BLaER1 (cell line): ENCODE results near the gene ITGB5.

Experiments used
- H3K27ac ChIP-seq: shearing (Covaris generic); formaldehyde crosslinking; 2 replicates; pipeline ENCODE4 v1.8.1; 2022
- H3K27me3 ChIP-seq: shearing (Covaris generic); formaldehyde crosslinking; 2 replicates; pipeline ENCODE4 v1.8.1; 2022
- H3K36me3 ChIP-seq: shearing (Covaris generic); formaldehyde crosslinking; 2 replicates; pipeline ENCODE4 v1.8.1; 2022
- H3K4me1 ChIP-seq: shearing (Covaris generic); formaldehyde crosslinking; 2 replicates; pipeline ENCODE4 v1.8.1; 2022
- H3K4me2 ChIP-seq: shearing (Covaris generic); formaldehyde crosslinking; 2 replicates; pipeline ENCODE4 v1.8.1; 2022
- H3K4me3 ChIP-seq: shearing (Covaris generic); formaldehyde crosslinking; 2 replicates; pipeline ENCODE4 v1.8.1; 2022
- H3K9ac ChIP-seq: shearing (Covaris generic); formaldehyde crosslinking; 2 replicates; pipeline ENCODE4 v1.8.1; 2022
- H3K9me3 ChIP-seq: shearing (Covaris generic); formaldehyde crosslinking; 2 replicates; pipeline ENCODE4 v1.8.1; 2022
- H4K20me1 ChIP-seq: shearing (Covaris generic); formaldehyde crosslinking; 2 replicates; pipeline ENCODE4 v1.8.1; 2022
- Cebpa-rat ChIP-seq: shearing (Covaris generic); IDR thresholded peaks from 2 replicates; pipeline ENCODE4 v1.8.1; 2022

Gene ITGB5

DNA sequence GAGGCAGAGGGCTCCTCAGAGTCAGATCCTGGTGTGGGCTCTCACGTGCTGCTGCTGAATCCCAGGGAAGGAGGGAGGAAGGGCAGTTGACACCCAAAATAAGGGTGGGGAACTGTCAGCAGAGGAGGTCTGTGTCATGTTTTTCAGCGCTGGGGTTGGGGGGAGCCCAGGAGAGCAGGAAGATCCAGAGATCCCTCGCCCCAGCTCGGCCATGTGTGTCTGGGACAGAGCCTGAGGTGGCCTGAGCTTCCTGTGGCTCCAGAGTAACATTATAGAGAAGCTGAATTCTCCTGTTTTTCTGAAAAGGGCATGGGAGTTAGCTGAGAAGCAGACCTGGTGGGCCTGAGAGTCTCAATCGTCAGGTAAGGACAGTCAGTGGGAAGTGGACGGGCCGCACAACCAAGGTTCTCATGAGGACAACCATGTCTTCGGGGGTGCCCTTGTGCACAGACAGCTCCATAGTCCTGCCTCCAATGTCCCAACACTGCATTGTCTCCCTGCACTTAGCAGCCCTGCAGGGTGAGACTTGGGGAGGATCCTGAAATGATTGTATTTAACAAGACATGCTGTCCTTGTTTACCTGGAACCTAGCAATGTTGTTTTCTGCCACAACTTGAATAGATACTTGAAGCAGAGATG lies 138.5 kb downstream of the ITGB5 start:
- H3K27ac ChIP-seq: no peak overlapping the region
- no peak overlapping the region for H3K4me2 ChIP-seq
- H3K36me3 ChIP-seq: peaks cover 55% of the 10 kb centered on the region
- peaks cover 4% of the 10 kb centered on the region for H3K9me3 ChIP-seq
- H3K27me3 ChIP-seq: no peaks in the 10 kb centered on the region
- H3K4me1 ChIP-seq: no peaks in the 10 kb centered on the region
- peaks cover 24% of the 10 kb centered on the region; the same call in 1 of the 2 replicates for H4K20me1 ChIP-seq
- no peak overlapping the region for H3K9ac ChIP-seq
- TF ChIP-seq Cebpa-rat: no peak
- no peak overlapping the region for H3K4me3 ChIP-seq

GRCh38 chr3:124747111-124747981 lies 139.8 kb downstream of the ITGB5 start:
- no peak overlapping the region for H3K4me3 ChIP-seq
- H3K36me3 ChIP-seq: peaks cover 67% of the 10 kb centered on the region
- H4K20me1 ChIP-seq: peaks cover 25% of the 10 kb centered on the region; the same call in 1 of the 2 replicates
- H3K9me3 ChIP-seq: peaks cover 4% of the 10 kb centered on the region
- no peak overlapping the region for H3K4me2 ChIP-seq
- no peak overlapping the region for H3K27ac ChIP-seq
- no peaks in the 10 kb centered on the region for H3K4me1 ChIP-seq
- no peaks in the 10 kb centered on the region for H3K27me3 ChIP-seq
- no peak overlapping the region for H3K9ac ChIP-seq
- TF ChIP-seq Cebpa-rat: no peak

- H3K4me2 ChIP-seq: no peak overlapping the region
Measured at GRCh38 chr3:124745756-124746155, 141.4 kb downstream of the ITGB5 start.

GRCh38 chr3:124741027-124741426 lies 146.1 kb downstream of the ITGB5 start:
- Histone ChIP-seq H3K36me3 (peaks cover 98% of the 10 kb centered on the region), H3K4me1 (no peaks in the 10 kb centered on the region), H3K4me2 (no peak overlapping the region), H3K27me3 (no peaks in the 10 kb centered on the region), H3K9ac (no peak overlapping the region), H3K9me3 (no peaks in the 10 kb centered on the region), H3K4me3 (no peak overlapping the region), H3K27ac (no peak overlapping the region), H4K20me1 (peaks cover 76% of the 10 kb centered on the region)
- TF ChIP-seq Cebpa-rat: no peak

More at GRCh38 chr3:124745756-124746155, 141.4 kb downstream of the ITGB5 start:
- Histone ChIP-seq H3K4me1 (no peaks in the 10 kb centered on the region), H3K36me3 (peaks cover 82% of the 10 kb centered on the region), H3K27ac (no peak overlapping the region), H3K9me3 (peaks cover 4% of the 10 kb centered on the region), H3K9ac (no peak overlapping the region), H3K27me3 (no peaks in the 10 kb centered on the region), H3K4me3 (no peak overlapping the region), H4K20me1 (peaks cover 41% of the 10 kb centered on the region; the same call in 1 of the 2 replicates)
- no peak for TF ChIP-seq Cebpa-rat

DNA sequence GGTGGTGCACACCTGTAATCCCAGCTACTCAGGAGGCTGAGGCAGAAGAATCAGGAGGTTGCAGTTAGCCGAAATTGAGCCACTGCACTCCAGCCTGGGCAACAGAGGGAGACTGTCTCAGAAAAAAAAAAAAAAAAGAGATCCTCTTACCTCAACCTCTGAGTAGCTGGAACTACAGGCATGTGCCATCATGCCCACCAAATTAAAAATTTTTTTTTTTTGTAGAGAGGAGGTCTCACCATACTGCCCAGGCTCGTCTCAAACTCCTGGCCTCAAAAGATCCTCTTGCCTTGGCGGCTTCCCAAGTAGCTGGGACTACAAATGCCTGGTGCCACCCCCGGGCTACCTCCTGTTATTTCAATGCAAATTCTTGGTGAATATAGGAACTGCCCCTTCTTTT lies 155.4 kb downstream of the ITGB5 start:
- Histone ChIP-seq H4K20me1 (peaks cover 42% of the 10 kb centered on the region), H3K9ac (no peak overlapping the region), H3K27ac (no peak overlapping the region), H3K4me3 (peak overlapping the region; percentile 99), H3K9me3 (no peaks in the 10 kb centered on the region), H3K27me3 (no peaks in the 10 kb centered on the region), H3K4me1 (peaks cover 30% of the 10 kb centered on the region), H3K4me2 (peak overlapping the region; percentile 98), H3K36me3 (peaks cover 39% of the 10 kb centered on the region)
- no peak for TF ChIP-seq Cebpa-rat

- H3K9me3 ChIP-seq: no peaks in the 10 kb centered on the region
- H3K36me3 ChIP-seq: peaks cover 30% of the 10 kb centered on the region
- H3K4me3 ChIP-seq: peak overlapping the region; percentile 99
- H4K20me1 ChIP-seq: peaks cover 35% of the 10 kb centered on the region
- no peak for TF ChIP-seq Cebpa-rat
- H3K9ac ChIP-seq: peak overlapping the region; percentile 97
- no peaks in the 10 kb centered on the region for H3K27me3 ChIP-seq
- H3K4me2 ChIP-seq: peak overlapping the region; percentile 98
- H3K27ac ChIP-seq: peak overlapping the region; percentile 97
- H3K4me1 ChIP-seq: peaks cover 30% of the 10 kb centered on the region
Measured at GRCh38 chr3:124730941-124731297, 156.2 kb downstream of the ITGB5 start.

DNA sequence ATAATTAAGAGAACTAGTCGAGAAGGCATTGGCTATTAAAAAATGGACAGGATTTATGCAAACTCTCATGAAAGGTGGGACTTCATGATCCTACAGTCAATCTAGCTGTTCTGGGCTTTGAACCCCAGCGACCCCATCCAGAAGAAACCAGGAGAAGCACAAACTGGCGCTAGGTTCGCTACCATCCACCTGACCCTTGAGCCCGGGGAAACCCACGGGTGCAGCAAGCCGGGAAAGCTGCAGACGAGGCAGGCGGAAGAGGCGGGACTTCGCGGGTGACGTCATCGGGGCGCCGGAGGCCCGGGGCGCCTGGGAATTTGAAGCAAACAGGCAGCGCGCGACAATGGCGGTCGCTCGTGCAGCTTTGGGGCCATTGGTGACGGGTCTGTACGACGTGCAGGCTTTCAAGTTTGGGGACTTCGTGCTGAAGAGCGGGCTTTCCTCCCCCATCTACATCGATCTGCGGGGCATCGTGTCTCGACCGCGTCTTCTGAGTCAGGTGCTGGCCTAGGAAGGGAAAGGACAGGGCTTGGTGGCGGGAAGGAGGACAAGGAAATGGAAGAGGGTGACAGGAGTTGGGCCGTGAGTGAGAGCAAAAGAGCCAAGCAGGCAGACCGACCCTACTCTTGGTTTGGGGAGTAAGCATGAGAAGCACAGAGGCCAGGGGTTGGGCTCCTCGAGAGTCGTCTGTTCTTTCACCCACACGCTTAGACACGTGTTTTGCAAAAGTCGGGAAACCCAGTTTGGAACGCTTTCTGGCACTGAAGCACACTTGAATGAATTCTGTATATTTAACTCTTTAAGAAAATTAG lies 156.8 kb downstream of the ITGB5 start, which contains the start of gene UMPS:
Gene UMPS (plus strand): TSS at position 324 of the 812 bp plus-strand sequence. CDS start 20 bp downstream, at position 344.
- Histone ChIP-seq H3K9me3 (no peaks in the 10 kb centered on the region), H4K20me1 (peaks cover 29% of the 10 kb centered on the region), H3K4me1 (peaks cover 30% of the 10 kb centered on the region), H3K36me3 (peaks cover 25% of the 10 kb centered on the region), H3K27ac (peak within 1 kb of the TSS; percentile 97), H3K4me2 (peak within 1 kb of the TSS; percentile 98), H3K9ac (peak within 1 kb of the TSS; percentile 97), H3K4me3 (peak within 1 kb of the TSS; percentile 99), H3K27me3 (no peaks in the 10 kb centered on the region)
- TF ChIP-seq Cebpa-rat: no peak

GRCh38 chr3:124722589-124722988 lies 164.6 kb downstream of the ITGB5 start:
- TF ChIP-seq Cebpa-rat: no peak
- H3K9me3 ChIP-seq: no peaks in the 10 kb centered on the region
- H3K4me3 ChIP-seq: no peak overlapping the region
- H3K4me2 ChIP-seq: no peak overlapping the region
- H3K4me1 ChIP-seq: no peaks in the 10 kb centered on the region
- H3K9ac ChIP-seq: no peak overlapping the region
- no peak overlapping the region for H3K27ac ChIP-seq
- no peaks in the 10 kb centered on the region for H3K36me3 ChIP-seq
- H3K27me3 ChIP-seq: no peaks in the 10 kb centered on the region
- H4K20me1 ChIP-seq: no peaks in the 10 kb centered on the region

- Histone ChIP-seq H3K9ac (no peak overlapping the region), H3K27ac (no peak overlapping the region), H4K20me1 (no peaks in the 10 kb centered on the region), H3K4me1 (no peaks in the 10 kb centered on the region), H3K4me3 (no peak overlapping the region), H3K27me3 (no peaks in the 10 kb centered on the region), H3K9me3 (no peaks in the 10 kb centered on the region), H3K36me3 (no peaks in the 10 kb centered on the region), H3K4me2 (no peak overlapping the region)
- no peak for TF ChIP-seq Cebpa-rat
Measured at GRCh38 chr3:124714223-124714853, 172.8 kb downstream of the ITGB5 start.
